ENCODE measurements around the gene STXBP6. TPM values are rescaled to one million over a fixed set of nuclear protein-coding genes. Genes with fewer than 3 reads are reported as not detected.

The STXBP6 gene
- total and polyA plus RNA-seq, 12 donors = 0.06 to 3.7 (median 0.68) TPM

DNA sequence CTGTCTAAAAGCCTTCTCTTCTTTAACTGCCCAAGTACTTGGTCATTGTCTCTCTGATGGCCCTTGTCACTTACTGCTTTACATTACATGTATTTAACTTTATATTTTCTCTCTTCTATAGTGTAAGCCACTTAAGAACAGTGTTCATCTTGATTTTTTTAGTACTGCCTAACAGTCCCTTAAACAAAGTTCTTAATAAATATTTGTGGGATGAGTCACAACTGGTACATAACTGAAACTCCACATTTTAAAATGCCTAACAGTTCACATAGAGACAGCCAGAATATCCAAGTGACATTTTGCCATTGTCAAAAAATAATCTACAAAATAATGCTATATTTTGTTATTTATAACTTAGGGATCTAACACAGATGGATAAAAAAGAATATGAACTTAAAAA lies 146.6 kb downstream of the STXBP6 start:
- no peaks in the 10 kb centered on the region for H3K27me3 ChIP-seq
- H3K4me1 ChIP-seq (replicated peaks in 1 of 2) = no peaks in the 10 kb centered on the region
- H3K36me3 ChIP-seq (replicated peaks in 1 of 2) = no peaks in the 10 kb centered on the region
- H3K9me3 ChIP-seq (replicated peaks in 1 of 3) = no peaks in the 10 kb centered on the region
- no peak overlapping the region for H3K4me3 ChIP-seq
- DNase-seq = no peak
- intact Hi-C loops (cut with DNase I) = no loop called here
- H3K27ac ChIP-seq = no peak overlapping the region
- TF ChIP-seq POLR2A (IDR thresholded peaks at IDR 0.05) = no peak
- TF ChIP-seq, protein P1, sequence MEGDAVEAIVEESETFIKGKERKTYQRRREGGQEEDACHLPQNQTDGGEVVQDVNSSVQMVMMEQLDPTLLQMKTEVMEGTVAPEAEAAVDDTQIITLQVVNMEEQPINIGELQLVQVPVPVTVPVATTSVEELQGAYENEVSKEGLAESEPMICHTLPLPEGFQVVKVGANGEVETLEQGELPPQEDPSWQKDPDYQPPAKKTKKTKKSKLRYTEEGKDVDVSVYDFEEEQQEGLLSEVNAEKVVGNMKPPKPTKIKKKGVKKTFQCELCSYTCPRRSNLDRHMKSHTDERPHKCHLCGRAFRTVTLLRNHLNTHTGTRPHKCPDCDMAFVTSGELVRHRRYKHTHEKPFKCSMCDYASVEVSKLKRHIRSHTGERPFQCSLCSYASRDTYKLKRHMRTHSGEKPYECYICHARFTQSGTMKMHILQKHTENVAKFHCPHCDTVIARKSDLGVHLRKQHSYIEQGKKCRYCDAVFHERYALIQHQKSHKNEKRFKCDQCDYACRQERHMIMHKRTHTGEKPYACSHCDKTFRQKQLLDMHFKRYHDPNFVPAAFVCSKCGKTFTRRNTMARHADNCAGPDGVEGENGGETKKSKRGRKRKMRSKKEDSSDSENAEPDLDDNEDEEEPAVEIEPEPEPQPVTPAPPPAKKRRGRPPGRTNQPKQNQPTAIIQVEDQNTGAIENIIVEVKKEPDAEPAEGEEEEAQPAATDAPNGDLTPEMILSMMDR (IDR thresholded peaks at IDR 0.05) = no peak

DNA sequence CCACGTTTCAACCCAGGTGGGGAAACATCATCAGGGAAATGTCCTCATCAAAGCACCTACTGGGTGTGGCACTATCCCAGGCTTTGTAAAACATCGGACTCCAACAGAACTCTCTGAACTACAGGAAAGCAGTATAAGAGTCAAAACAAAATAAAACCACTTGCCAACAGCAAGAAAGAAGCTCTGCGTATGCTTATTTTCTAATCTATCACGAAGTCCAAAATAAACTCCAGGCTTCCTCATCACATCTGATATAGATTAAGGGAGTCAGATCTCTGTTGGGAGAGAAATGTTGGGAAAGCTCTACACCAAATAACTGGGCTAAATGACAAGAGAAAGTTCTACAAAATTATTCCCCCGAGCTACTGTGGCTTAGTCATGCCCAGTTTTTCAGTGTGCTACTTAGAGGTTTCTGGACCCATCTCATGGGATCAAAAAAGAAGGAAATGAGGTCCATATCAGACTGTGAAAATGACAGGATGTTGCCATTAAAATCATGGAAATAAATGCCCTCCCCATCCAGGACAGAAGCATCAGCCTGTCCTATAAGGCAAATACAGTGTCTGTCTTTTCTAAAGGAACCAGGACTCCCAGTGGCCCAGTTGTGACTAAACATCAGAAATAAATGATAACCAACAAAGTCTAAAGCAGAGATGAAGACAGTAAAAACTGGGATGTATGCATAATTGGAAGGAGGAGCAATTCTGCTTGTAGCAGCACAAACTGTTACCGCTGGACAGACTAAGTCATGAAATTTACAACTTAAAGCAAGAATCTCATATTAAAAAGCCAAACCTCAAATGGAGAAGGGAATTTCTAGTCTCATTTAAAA lies 149.5 kb downstream of the STXBP6 start:
- no peak overlapping the region for H3K27ac ChIP-seq
- H3K27me3 ChIP-seq = no peaks in the 10 kb centered on the region
- TF ChIP-seq, protein P1 (IDR thresholded peaks at IDR 0.05) = no peak
- TF ChIP-seq POLR2A (IDR thresholded peaks at IDR 0.05) = no peak
- H3K36me3 ChIP-seq (replicated peaks in 1 of 2) = no peaks in the 10 kb centered on the region
- intact Hi-C loops (cut with DNase I) = no loop called here
- DNase-seq = no peak
- H3K4me1 ChIP-seq (replicated peaks in 1 of 2) = no peaks in the 10 kb centered on the region
- no peak overlapping the region for H3K4me3 ChIP-seq
- H3K9me3 ChIP-seq (replicated peaks in 1 of 3) = no peaks in the 10 kb centered on the region
- WGBS, 4 donors = 66 to 71% (median 69%) methylated on average over 6 of the region's 6 CpGs

DNA sequence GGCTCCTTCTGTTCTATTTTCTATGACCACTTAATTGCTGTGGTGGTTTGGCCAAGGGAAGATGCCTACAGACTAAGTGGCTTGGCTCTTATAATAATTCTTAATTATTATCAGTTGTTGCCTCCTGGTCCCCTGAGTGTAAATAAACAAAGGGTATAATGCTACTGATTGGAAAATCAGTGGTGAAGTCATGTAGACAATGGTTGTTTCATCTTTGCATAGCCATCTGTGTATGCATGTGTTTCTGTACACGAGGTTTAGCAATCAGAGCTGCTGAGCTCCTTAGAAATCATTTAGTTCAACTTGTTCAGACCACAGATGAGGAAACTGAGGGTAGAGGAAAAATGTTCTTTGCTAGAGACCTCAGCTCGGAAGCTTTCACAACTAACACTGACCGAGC lies 152.2 kb downstream of the STXBP6 start:
- 70 to 88% (median 82%) methylated on average over 3 of the region's 3 CpGs for WGBS, 4 donors
- TF ChIP-seq, protein P1 (IDR thresholded peaks at IDR 0.05) = no peak
- no peak for TF ChIP-seq POLR2A (IDR thresholded peaks at IDR 0.05)
- Histone ChIP-seq H3K9me3 (replicated peaks in 1 of 3) (no peaks in the 10 kb centered on the region), H3K4me3 (no peak overlapping the region), H3K27me3 (no peaks in the 10 kb centered on the region), H3K4me1 (replicated peaks in 1 of 2) (no peaks in the 10 kb centered on the region), H3K27ac (no peak overlapping the region), H3K36me3 (replicated peaks in 1 of 2) (no peaks in the 10 kb centered on the region)
- intact Hi-C loops (cut with DNase I) = no loop called here
- no peak for DNase-seq

GRCh38 chr14:24895622-24896021 lies 154.3 kb downstream of the STXBP6 start:
- Histone ChIP-seq H3K36me3 (replicated peaks in 1 of 2) (no peaks in the 10 kb centered on the region), H3K27ac (no peak overlapping the region), H3K4me1 (replicated peaks in 1 of 2) (no peaks in the 10 kb centered on the region), H3K27me3 (no peaks in the 10 kb centered on the region), H3K9me3 (replicated peaks in 1 of 3) (peaks cover 0 to under 1% (median 0%) of the 10 kb centered on the region in 3 donors), H3K4me3 (no peak overlapping the region)
- TF ChIP-seq, protein P1 (IDR thresholded peaks at IDR 0.05) = no peak
- no peak for TF ChIP-seq POLR2A (IDR thresholded peaks at IDR 0.05)
- intact Hi-C loops (cut with DNase I) = no loop called here
- DNase-seq = no peak
- 49 to 77% (median 65%) methylated on average over 4 of the region's 4 CpGs for WGBS, 4 donors
